ENCODE results near the gene CIB1.

- TF ChIP-seq CTCF (conservative IDR thresholded peaks at IDR 0.05; ENCODE audit: low read depth, low read length) (no peak), EZH2 (IDR thresholded peaks at IDR 0.05; ENCODE audit: borderline replicate concordance, low read depth, low read length, poor library complexity, severe bottlenecking) (no peak)
Observed at GRCh38 chr15:90192961-90193786, 40.6 kb downstream of the CIB1 start.

All from A673 (cell line).